ENCODE data around the gene RRAGC.

- TF ChIP-seq MXD4 (CRISPR knock-in tag; IDR thresholded peaks at IDR 0.05; ENCODE audit: borderline replicate concordance) (no peak), USF1 (CRISPR knock-in tag; IDR thresholded peaks at IDR 0.05) (no peak), FOXJ3 (CRISPR knock-in tag; IDR thresholded peaks at IDR 0.05; ENCODE audit: borderline replicate concordance) (no peak), CTCF (IDR thresholded peaks at IDR 0.05) (no peak)
Observed at GRCh38 chr1:38803647-38804046, 55.9 kb downstream of the RRAGC start.
